K562 (cell line): Measurements from ENCODE around the gene GIGYF1. TPM values are rescaled to one million over a fixed set of nuclear protein-coding genes. Genes with fewer than 3 reads are reported as not detected.

Source experiments
- DNMT1 ChIP-seq: fragments of 450-650 bp; IDR thresholded peaks from 2 replicates; pipeline ENCODE4 v1.6.1; 2016; ENCODE audit warnings: antibody characterized with exemption, mild to moderate bottlenecking
- FOXM1 ChIP-seq, 2 experiments: fragments of 450-650 bp in 1 of 2; sonication (generic) in 1 of 2; formaldehyde crosslinking in 1 of 2; IDR thresholded peaks; 2 replicates each; pipeline versions ENCODE4 v1.6.1 to v1.9.0; 2017 to 2022; ENCODE audit warnings: low read depth in 2 of 2, mild to moderate bottlenecking in 2 of 2, missing genetic modification reagents in 1 of 2, moderate library complexity in 1 of 2
- FOXP1 ChIP-seq: sonication (generic); formaldehyde crosslinking; IDR thresholded peaks from 2 replicates; pipeline ENCODE4 v1.8.0; 2022; ENCODE audit warnings: mild to moderate bottlenecking, missing genetic modification reagents
- MBD2 ChIP-seq: sonication (generic); IDR thresholded peaks from 2 replicates; pipeline ENCODE4 v1.6.1; 2016; ENCODE audit warnings: low read depth, borderline replicate concordance
- SIN3B ChIP-seq: fragments of 450-650 bp; IDR thresholded peaks from 2 replicates; pipeline ENCODE4 v1.6.1; 2017; ENCODE audit warnings: low read depth, mild to moderate bottlenecking, moderate library complexity
- ZKSCAN8 ChIP-seq: fragments of 200-800 bp; sonication (Bioruptor generic); IDR thresholded peaks from 2 replicates; pipeline ENCODE4 v1.6.1; 2016; ENCODE audit warnings: missing genetic modification characterization, missing compliant biosample characterization
- ZNF121 ChIP-seq: sonication (generic); formaldehyde crosslinking; conservative IDR thresholded peaks from 2 replicates; pipeline ENCODE4 v1.8.0; 2022; ENCODE audit warnings: missing genetic modification reagents
- ZNF79 ChIP-seq: fragments of 250-450 bp; sonication (Bioruptor Pico); IDR thresholded peaks from 2 replicates; pipeline ENCODE4 v1.4.0; 2020; ENCODE audit warnings: low read depth, mild to moderate bottlenecking, moderate library complexity
- polyA plus RNA-seq, 8 experiments: library from polyadenylated mRNA; depleted of rRNA in 4 of 8; stranded (reverse) in 5 of 8; unstranded in 3 of 8; fragments of >200 nt; fragmentation: Nextera tagmentation in 2 of 8; fragmentation: Illumina TruSeq in 1 of 8; extraction: Ambion mirVana in 2 of 8; extraction: Trizol in 1 of 8; gene quantifications; 2 replicates each; pipeline versions ENCODE4 v1.2.1 to v1.2.3, GENCODE V29; 2011 to 2014; ENCODE audit warnings: inconsistent platforms in 1 of 8, missing spikeins in 1 of 8
- total RNA-seq, 7 experiments: library from RNA; depleted of rRNA in 6 of 7; stranded (reverse); fragments of >200 nt in 6 of 7; fragmentation: Illumina TruSeq in 2 of 7; extraction: Trizol in 2 of 7; gene quantifications; 2 replicates each; pipeline versions ENCODE4 v1.2.1 to v1.2.3, GENCODE V29; 2011 to 2021; ENCODE audit warnings: low replicate concordance in 1 of 7
- TF ChIP-seq, protein P1 (sequence below), 2 experiments: IDR thresholded peaks in 1 of 2; conservative IDR thresholded peaks in 1 of 2; 2 replicates each; pipeline ENCODE4 v1.6.1; 2016; ENCODE audit warnings: low read depth in 2 of 2, mild to moderate bottlenecking in 1 of 2, missing compliant biosample characterization in 1 of 2, missing genetic modification characterization in 1 of 2, moderate library complexity in 1 of 2
- TF ChIP-seq, protein P2 (sequence below): sonication (generic); formaldehyde crosslinking; IDR thresholded peaks from 2 replicates; pipeline ENCODE4 v1.8.0; 2022; ENCODE audit warnings: mild to moderate bottlenecking, missing genetic modification reagents
- TF ChIP-seq, protein P3 (sequence below): fragments of 450-650 bp; IDR thresholded peaks from 2 replicates; pipeline ENCODE4 v1.6.1; 2017; ENCODE audit warnings: antibody characterized with exemption
- TF ChIP-seq, protein P4 (sequence below), 2 experiments: fragments of 450-650 bp in 1 of 2; sonication (generic) in 1 of 2; formaldehyde crosslinking; conservative IDR thresholded peaks; 2 replicates each; pipeline versions ENCODE4 v1.4.0 to v1.8.1; 2020 to 2022; ENCODE audit warnings: mild to moderate bottlenecking in 1 of 2, missing genetic modification reagents in 1 of 2
- TF ChIP-seq, protein P5 (sequence below): fragments of 450-650 bp; IDR thresholded peaks from 2 replicates; pipeline ENCODE4 v1.6.1; 2016

GIGYF1 gene
- total and polyA plus RNA-seq, 9 of the 15 experiments (the other 6 are each of a cell fraction or from before 2014, with no cell fraction given), result 0.56 to 76.2 (median 16.8) TPM

DNA sequence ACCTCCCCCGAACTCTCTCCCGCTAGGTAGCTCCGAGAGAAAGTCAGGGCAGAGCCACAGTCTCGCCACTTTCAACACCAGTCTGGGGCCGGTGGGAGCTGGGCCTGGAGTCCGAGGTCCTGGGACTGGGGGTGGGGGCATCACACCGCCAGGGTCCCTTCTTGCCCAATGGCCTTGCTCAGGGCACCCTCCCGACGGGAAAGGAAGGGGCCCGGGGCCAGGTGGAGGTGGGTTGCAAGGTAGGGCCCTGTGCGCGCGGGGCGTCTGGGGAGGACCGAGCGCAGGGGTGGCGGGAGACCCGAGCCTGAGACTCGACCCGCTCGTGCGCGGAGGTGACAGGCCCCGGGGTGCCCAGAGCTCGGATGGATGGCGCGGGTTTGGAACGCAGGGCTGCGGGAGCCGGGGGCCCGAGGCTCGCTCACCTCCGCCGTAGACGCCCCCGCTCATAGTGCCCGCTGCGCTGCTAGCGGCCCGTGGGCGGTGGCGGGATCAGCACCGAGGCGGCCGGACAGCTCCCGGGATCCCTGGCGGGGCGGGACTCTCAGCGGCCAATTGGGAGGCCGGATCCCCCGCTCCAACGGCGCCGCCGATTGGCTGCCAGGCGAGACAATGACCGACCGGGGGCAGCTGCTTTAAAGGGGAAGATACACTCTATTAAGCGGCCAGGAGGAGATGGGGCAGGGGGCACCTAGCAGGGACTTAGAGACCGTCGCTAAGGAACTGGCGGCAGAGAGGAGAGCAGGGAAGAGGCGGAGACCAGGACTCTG lies 38.0 kb downstream of the GIGYF1 start, which contains the start of gene ACTL6B (continued):
- TF ChIP-seq, protein P1, sequence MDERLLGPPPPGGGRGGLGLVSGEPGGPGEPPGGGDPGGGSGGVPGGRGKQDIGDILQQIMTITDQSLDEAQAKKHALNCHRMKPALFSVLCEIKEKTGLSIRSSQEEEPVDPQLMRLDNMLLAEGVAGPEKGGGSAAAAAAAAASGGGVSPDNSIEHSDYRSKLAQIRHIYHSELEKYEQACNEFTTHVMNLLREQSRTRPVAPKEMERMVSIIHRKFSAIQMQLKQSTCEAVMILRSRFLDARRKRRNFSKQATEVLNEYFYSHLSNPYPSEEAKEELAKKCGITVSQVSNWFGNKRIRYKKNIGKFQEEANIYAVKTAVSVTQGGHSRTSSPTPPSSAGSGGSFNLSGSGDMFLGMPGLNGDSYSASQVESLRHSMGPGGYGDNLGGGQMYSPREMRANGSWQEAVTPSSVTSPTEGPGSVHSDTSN (CRISPR knock-in tag; IDR thresholded peaks at IDR 0.05; ENCODE audit: low read depth), result no peak
- TF ChIP-seq, protein P1 (tag; conservative IDR thresholded peaks at IDR 0.05; ENCODE audit: low read depth), result no peak
- TF ChIP-seq, protein P2, sequence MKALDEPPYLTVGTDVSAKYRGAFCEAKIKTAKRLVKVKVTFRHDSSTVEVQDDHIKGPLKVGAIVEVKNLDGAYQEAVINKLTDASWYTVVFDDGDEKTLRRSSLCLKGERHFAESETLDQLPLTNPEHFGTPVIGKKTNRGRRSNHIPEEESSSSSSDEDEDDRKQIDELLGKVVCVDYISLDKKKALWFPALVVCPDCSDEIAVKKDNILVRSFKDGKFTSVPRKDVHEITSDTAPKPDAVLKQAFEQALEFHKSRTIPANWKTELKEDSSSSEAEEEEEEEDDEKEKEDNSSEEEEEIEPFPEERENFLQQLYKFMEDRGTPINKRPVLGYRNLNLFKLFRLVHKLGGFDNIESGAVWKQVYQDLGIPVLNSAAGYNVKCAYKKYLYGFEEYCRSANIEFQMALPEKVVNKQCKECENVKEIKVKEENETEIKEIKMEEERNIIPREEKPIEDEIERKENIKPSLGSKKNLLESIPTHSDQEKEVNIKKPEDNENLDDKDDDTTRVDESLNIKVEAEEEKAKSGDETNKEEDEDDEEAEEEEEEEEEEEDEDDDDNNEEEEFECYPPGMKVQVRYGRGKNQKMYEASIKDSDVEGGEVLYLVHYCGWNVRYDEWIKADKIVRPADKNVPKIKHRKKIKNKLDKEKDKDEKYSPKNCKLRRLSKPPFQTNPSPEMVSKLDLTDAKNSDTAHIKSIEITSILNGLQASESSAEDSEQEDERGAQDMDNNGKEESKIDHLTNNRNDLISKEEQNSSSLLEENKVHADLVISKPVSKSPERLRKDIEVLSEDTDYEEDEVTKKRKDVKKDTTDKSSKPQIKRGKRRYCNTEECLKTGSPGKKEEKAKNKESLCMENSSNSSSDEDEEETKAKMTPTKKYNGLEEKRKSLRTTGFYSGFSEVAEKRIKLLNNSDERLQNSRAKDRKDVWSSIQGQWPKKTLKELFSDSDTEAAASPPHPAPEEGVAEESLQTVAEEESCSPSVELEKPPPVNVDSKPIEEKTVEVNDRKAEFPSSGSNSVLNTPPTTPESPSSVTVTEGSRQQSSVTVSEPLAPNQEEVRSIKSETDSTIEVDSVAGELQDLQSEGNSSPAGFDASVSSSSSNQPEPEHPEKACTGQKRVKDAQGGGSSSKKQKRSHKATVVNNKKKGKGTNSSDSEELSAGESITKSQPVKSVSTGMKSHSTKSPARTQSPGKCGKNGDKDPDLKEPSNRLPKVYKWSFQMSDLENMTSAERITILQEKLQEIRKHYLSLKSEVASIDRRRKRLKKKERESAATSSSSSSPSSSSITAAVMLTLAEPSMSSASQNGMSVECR (CRISPR knock-in tag), result peak; percentile 95
- TF ChIP-seq ZKSCAN8 (CRISPR knock-in tag), result no peak
- TF ChIP-seq, protein P3, sequence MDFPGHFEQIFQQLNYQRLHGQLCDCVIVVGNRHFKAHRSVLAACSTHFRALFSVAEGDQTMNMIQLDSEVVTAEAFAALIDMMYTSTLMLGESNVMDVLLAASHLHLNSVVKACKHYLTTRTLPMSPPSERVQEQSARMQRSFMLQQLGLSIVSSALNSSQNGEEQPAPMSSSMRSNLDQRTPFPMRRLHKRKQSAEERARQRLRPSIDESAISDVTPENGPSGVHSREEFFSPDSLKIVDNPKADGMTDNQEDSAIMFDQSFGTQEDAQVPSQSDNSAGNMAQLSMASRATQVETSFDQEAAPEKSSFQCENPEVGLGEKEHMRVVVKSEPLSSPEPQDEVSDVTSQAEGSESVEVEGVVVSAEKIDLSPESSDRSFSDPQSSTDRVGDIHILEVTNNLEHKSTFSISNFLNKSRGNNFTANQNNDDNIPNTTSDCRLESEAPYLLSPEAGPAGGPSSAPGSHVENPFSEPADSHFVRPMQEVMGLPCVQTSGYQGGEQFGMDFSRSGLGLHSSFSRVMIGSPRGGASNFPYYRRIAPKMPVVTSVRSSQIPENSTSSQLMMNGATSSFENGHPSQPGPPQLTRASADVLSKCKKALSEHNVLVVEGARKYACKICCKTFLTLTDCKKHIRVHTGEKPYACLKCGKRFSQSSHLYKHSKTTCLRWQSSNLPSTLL, result peak; percentile 99
- TF ChIP-seq ZNF79 (CRISPR knock-in tag), result no peak
- no peak for TF ChIP-seq ZNF121 (CRISPR knock-in tag)
- TF ChIP-seq FOXP1 (CRISPR knock-in tag), result peak; percentile 99
- 0 out of 2 replicates have a peak, but pooled peaks have one; percentile 26 for TF ChIP-seq SIN3B
- peak; percentile 51; the same call in 1 of the 2 replicates for TF ChIP-seq FOXM1 (IDR thresholded peaks at IDR 0.05; ENCODE audit: low read depth)
- 0 out of 2 replicates have a peak, but pooled peaks have one; percentile 53 for TF ChIP-seq FOXM1 (CRISPR knock-in tag; IDR thresholded peaks at IDR 0.05; ENCODE audit: low read depth)
- TF ChIP-seq DNMT1, result no peak
- TF ChIP-seq MBD2, result peak; percentile 42; the same call in 1 of the 2 replicates
- TF ChIP-seq, protein P4, sequence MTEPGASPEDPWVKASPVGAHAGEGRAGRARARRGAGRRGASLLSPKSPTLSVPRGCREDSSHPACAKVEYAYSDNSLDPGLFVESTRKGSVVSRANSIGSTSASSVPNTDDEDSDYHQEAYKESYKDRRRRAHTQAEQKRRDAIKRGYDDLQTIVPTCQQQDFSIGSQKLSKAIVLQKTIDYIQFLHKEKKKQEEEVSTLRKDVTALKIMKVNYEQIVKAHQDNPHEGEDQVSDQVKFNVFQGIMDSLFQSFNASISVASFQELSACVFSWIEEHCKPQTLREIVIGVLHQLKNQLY (CRISPR knock-in tag; conservative IDR thresholded peaks at IDR 0.05), result peak in 1 of 2 experiments; percentile 86; a peak in 1 of 4 replicates
- TF ChIP-seq, protein P5, sequence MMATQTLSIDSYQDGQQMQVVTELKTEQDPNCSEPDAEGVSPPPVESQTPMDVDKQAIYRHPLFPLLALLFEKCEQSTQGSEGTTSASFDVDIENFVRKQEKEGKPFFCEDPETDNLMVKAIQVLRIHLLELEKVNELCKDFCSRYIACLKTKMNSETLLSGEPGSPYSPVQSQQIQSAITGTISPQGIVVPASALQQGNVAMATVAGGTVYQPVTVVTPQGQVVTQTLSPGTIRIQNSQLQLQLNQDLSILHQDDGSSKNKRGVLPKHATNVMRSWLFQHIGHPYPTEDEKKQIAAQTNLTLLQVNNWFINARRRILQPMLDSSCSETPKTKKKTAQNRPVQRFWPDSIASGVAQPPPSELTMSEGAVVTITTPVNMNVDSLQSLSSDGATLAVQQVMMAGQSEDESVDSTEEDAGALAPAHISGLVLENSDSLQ, result peak; percentile 26; the same call in 1 of the 2 replicates
